RKO (cell line): ENCODE results near the gene ALCAM.
A peak's percentile ranks its signal among the peaks of the same experiment; 100 is the strongest.
"Not testable (repeated sequence)": the region's sequence is repeated elsewhere in the genome, so short reads cannot be mapped to it uniquely, and the experiment has no call there.

Source experiments
- DNase-seq: peaks from one replicate; pipeline ENCODE4 v3.0.0-alpha.2; 2016; ENCODE audit warnings: low spot score

Gene ALCAM

GRCh38 chr3:105389759-105390158 lies 23.1 kb downstream of the ALCAM start:
- DNase-seq, result not testable (repeated sequence)

DNA sequence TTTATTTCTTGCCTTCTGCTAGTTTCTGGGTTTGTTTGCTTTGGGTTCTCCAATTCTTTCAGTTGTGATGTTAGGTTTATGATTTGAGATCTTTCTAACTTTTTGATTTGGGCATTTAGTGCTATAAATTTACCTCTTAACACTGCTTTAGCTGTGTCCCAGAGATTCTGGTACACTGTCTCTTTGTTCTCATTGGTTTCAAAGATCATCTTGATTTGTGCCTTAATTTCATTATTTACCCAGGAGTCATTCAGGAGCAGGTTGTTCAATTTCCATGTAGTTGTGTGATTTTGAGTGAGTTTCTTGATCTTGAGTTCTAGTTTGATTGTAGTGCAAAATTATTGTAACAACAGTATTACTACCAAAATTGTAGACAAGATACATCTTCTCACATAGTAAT lies 25.9 kb downstream of the ALCAM start:
- not testable (repeated sequence) for DNase-seq

DNA sequence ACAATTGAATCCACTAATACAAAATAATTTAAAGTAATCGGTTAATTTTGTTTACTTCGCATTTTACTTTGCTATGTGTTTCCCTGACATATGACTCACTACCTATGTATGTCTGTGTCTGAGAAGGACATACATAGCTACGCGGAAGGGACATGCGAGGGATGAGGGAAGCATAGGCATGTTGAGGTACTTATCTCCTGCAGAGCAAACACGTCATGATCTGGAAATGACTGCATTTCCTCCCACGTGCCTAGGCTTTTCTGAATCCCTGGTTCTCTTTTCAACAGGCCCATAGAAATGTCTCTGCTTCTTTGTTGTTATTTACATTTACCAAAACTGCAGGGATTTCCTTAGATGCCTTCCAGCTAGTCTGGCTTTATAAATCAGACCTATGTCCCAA lies 27.5 kb downstream of the ALCAM start:
- no peak for DNase-seq

DNA sequence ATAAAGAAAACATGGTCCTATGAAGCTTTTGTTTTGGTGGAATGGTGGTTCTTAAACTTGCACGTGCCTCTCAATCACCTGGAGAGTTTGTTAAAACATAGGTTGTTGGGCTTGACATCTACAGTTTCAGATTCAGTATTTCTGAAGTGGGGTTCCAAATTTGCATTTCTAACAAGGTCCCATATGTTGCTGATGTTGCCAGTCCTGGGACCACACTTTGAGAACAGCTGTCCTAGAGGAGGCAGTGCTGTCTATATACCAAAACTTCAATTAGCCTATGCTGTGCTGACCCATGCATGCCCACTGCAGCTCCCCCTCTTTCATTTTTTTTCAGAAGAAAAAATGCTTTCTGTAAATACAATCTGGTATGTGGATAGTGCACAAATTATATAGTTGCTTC lies 31.3 kb downstream of the ALCAM start:
- no peak for DNase-seq

DNA sequence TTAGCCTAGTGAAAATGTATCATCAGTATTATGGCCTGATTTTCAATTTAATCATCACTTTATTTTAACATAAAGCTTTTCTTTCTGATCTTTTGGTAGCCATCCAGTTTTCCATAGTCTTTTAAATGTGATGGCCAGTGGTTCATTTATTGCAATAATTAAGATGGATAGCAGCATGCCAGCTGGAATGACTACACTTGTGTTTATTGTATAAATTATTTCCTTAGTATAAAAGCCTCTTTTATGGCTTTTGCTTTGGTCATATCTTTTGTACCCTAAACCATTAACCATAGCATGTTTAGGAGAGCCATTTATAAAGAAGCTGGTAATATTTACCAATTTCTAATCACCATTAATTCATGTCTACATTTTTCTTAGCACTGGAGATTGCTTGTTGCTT lies 31.7 kb downstream of the ALCAM start:
- no peak for DNase-seq

GRCh38 chr3:105399062-105399461 lies 32.4 kb downstream of the ALCAM start:
- DNase-seq, result no peak

- no peak for DNase-seq
Observed at GRCh38 chr3:105399611-105400010, 32.9 kb downstream of the ALCAM start.

GRCh38 chr3:105401254-105401653 lies 34.5 kb downstream of the ALCAM start:
- no peak for DNase-seq

DNA sequence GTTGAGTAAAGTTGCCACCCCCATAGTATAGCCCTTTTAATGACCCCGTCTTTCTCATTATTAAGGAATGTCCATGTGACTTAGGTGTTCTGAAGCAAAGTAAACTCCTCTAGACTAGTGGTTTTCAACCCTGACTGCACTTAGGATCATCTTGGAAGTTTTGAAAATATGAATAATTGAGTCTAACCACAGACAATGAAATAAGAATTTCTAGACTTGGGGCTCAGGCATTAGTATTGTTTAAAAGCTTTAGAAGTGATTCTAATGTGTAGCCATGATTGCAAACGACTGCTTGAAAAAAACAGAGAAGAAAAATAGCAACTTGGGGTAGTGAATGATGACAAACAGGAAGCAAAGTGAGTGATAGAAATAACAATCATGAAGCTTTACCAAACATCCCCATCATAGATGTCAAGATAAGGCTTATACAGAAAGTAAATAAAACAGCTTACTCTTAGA lies 35.0 kb downstream of the ALCAM start:
- DNase-seq, result no peak

DNA sequence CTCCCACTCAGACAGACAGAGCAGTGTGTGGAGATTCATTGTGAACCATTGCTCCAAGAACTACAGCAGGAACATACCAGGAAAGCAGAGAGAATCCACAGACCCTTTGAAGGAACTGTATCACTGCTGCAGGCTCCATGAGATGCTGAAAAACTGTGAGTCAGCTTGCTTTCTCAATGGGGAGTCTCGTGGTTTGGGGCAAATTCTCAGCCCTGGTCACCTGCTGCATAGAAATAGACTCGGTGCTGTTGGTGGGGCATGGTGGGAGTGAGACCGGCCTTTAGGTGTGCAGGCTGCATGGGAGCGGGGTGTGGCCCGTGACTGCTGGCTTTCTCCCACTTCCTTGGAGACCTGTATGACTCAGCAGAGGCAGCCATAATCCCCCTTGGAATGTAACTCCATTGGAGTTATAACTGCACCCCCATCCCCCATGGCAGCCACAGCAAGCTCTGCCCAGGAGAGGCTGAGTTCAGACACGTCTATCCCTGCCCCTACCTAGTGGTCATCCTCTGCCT lies 35.6 kb downstream of the ALCAM start:
- DNase-seq, result no peak

GRCh38 chr3:105403034-105403433 lies 36.3 kb downstream of the ALCAM start:
- not testable (repeated sequence) for DNase-seq

DNA sequence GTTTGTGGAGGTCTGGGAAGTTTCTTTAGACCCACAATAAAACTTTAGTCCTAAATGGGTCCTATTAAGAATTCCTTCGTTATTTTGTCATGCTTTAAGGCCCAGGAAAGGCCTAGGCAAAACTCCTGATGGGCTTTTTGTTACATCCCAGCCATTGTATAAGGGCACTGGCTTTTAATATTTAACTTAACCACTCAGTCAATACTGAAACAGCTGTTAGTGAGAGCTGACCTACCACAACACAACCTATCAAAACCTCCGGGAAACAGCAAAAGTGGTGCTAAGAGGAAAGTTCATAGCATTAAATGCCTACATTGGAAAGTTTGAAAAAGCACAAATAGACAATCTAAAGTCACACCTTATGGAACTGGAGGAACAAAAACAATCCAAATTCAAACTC lies 39.6 kb downstream of the ALCAM start:
- no peak for DNase-seq

- DNase-seq, result peak; percentile 35
Observed at GRCh38 chr3:105409364-105409763, 42.7 kb downstream of the ALCAM start.

GRCh38 chr3:105413343-105413887 lies 46.7 kb downstream of the ALCAM start:
- DNase-seq, result no peak

DNA sequence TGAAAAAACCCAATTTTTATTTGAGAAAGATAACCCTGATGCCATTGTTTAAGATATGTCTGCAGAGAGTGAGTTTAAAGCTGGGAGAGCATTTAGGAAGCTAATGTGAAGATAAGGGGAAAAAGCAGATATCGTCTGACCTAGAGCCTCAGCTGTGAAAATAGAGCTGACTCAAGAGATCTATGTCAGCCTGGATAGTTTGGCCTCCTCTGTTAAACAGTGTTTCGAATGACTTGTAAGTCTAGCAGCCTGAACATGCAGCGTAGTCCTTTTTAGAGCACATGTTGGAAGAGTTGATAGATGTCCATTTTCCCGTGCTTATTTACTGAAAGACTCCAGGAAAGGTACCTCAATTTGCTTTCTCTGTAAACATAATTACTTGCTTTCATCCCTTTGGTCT lies 48.1 kb downstream of the ALCAM start:
- no peak for DNase-seq

GRCh38 chr3:105415951-105416350 lies 49.2 kb downstream of the ALCAM start:
- no peak for DNase-seq

GRCh38 chr3:105417525-105418289 lies 51.0 kb downstream of the ALCAM start:
- DNase-seq, result peak; percentile 9

DNA sequence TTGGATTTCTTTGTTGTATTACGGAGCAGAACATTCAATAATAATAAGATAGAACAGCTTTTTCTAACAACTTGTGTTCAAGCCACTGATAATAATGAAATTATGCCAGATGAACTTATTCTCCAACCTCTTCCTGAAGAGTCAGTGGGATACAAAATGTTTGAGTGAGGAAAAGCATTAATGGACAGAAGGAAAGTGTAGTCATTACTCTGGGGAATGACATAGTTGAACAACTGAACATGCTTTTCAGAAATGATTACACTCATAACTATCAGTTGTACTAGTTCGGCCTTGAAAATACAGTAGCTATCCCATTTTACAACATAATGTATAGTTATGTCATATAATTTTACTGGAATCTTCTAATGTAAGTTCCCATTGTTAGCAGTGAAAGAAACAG lies 55.9 kb downstream of the ALCAM start:
- DNase-seq, result no peak

- DNase-seq, result no peak
Observed at GRCh38 chr3:105423397-105423796, 56.7 kb downstream of the ALCAM start.

DNA sequence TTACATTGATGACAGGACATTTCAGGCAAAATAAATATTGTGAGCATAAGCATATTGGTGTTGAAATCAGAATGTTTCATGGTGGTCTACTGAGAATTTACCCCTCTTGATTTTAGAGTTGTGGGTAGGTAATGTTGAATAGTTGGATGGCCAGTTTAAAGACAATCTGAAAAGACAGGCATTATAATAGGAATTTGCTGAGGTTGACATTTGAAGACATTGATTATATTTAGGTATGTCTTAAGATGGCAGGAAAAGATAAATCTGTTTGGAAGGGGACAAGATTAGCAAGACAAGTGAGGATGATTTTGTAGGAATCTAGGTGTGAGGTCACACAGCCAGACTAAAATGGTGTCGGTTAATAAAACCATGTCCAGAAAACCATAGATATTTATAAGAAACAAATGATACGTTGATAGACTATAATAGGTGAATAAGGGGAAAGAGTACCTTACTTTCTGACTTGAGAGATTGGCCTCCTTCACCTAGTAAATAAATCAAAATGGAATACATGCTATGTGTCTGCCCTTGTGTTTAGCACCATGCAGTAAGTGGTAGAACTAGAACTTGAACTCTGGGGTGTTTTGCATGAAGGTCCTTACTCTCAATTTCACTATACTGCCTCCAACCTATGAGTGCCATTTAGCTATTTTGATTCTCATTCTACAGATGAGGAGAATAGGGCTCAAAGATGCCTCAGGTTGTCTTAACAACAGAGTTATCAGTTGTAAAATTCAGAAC lies 57.9 kb downstream of the ALCAM start:
- DNase-seq, result no peak

GRCh38 chr3:105425153-105425502 lies 58.4 kb downstream of the ALCAM start:
- DNase-seq, result no peak

GRCh38 chr3:105427332-105427731 lies 60.6 kb downstream of the ALCAM start:
- no peak for DNase-seq
